Measurements from ENCODE around the gene HYKK. TPM values are rescaled to one million over a fixed set of nuclear protein-coding genes. Genes with fewer than 3 reads are reported as not detected.

HYKK gene
- total and polyA plus RNA-seq, 2 of the 13 experiments (the other 11 are each of a cell fraction or from before 2014, with no cell fraction given) = 3.5 to 5.4 TPM

DNA sequence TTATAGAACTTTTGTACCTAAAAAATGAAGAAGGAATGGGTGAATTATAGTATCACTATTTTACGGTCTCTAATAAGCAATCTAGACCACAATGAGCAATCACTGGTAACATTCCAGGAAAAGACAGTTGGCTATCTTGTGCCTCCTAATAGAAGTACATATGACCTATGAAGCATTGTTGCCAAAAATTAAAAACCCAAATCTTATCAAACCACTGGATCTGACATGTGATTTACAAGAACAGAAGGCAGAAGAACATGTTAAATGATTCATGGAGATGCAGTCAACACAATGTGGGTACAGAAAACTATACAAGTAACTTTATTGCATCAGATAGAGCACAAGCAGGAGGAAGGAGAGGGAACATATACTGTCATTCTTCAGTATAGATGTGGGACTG, 14.5 kb upstream of the HYKK start (continued):
- TF ChIP-seq ZBTB1 (CRISPR knock-in tag; IDR thresholded peaks at IDR 0.05; ENCODE audit: borderline replicate concordance) (no peak), NFIB (CRISPR knock-in tag; IDR thresholded peaks at IDR 0.05; ENCODE audit: borderline replicate concordance) (no peak), NR1H2 (CRISPR knock-in tag; IDR thresholded peaks at IDR 0.05; ENCODE audit: borderline replicate concordance, low read depth) (no peak)

DNA sequence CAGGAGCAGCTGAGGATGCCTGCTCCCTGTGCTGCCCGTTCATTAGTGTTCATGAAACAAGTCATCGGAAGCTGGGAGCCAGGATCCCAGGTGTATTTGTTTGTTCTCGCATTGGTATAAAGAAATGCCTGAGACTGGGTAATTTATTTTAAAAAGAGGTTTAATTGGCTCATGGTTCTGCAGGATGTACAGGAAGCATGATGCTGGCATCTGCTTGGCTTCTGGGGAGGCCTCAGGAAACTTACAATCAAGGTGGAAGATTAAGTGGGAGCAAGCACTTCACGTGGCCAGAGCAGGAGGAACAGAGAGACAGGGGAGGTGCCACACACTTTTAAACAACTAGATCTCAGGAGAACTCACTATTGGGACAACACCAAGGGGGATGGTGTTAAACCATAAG, 5.5 kb upstream of the HYKK start:
- H3K27ac ChIP-seq (ENCODE audit: extremely low read length, insufficient read depth, low read length) = no peak overlapping the region
- H3K9ac ChIP-seq (ENCODE audit: insufficient read depth, low read depth, low read length) = no peak overlapping the region
- no peaks in the 10 kb centered on the region for H3K79me2 ChIP-seq (ENCODE audit: insufficient read depth, low read length)
- over 99% methylated on average over 4 of the region's 4 CpGs for WGBS (ENCODE audit: low lambda C conversion rate)
- peaks cover 2 to 22% of the 10 kb centered on the region in 2 experiments; a peak in 3 of 5 replicates for H3K36me3 ChIP-seq (replicated peaks in 1 of 2; ENCODE audit: control insufficient read depth in 1 of 2, insufficient read depth in 2 of 2, low read length in 2 of 2)
- in situ Hi-C loops (cut with HindIII; ENCODE audit: extremely low pct_ligation_motif_present, low pct_unique_long_range_greater_than_20kb) (no loop called here), intact Hi-C loops (cut with micrococcal nuclease; ENCODE audit: unreplicated experiment) (loop anchor here (10.0 kb wide), 1 partner anchor 63 kb away; the partner anchor contains the start of gene CHRNA5)
- peaks cover 8% of the 10 kb centered on the region for H3K4me1 ChIP-seq (ENCODE audit: insufficient read depth, low read length)
- H3K9me3 ChIP-seq (ENCODE audit: low read length) = no peaks in the 10 kb centered on the region
- ChIA-PET POLR2A (no interaction called here), CTCF (ENCODE audit: low intra/inter-chr PET ratio, low total read pairs) (no interaction called here)
- H2AFZ ChIP-seq (ENCODE audit: low read length) = no peak overlapping the region
- TF ChIP-seq ZSCAN21 (CRISPR knock-in tag; IDR thresholded peaks at IDR 0.05; ENCODE audit: borderline replicate concordance) (no peak), POLR2G (IDR thresholded peaks at IDR 0.05; ENCODE audit: low read depth, low read length) (0 out of 2 replicates have a peak, but pooled peaks have one; percentile 31), ZNF512B (CRISPR knock-in tag; IDR thresholded peaks at IDR 0.05; ENCODE audit: borderline replicate concordance) (no peak), ZNF83 (CRISPR knock-in tag; IDR thresholded peaks at IDR 0.05; ENCODE audit: borderline replicate concordance) (no peak), RBM22 (optimal IDR thresholded peaks at IDR 0.05; ENCODE audit: low read length) (peak; percentile 20)
- no peak for DNase-seq (ENCODE audit: low spot score)
- no peak for ATAC-seq
- FAIRE-seq = no peak
- no peak overlapping the region for H3K4me2 ChIP-seq (ENCODE audit: low read depth, low read length)
- no peaks in the 10 kb centered on the region for H4K20me1 ChIP-seq (ENCODE audit: insufficient read depth, low read length)
- no peaks in the 10 kb centered on the region; a peak in 1 of 5 replicates for H3K27me3 ChIP-seq (ENCODE audit: control insufficient read depth in 1 of 2, insufficient read depth in 2 of 2, low read length in 2 of 2)
- H3K4me3 ChIP-seq (replicated peaks in 1 of 3; ENCODE audit: insufficient read depth in 1 of 3, low read depth in 2 of 3, low read length in 3 of 3) = no peak overlapping the region
- BruUV-seq (replicated peaks) = no TSS peak

All from HepG2 (cell line).